NCI-H345 treated with DMSO at 0.1 percent for 48 hours (cell line): ENCODE data around the gene ATP6V0D1.

Source experiments
- DNase-seq: peaks from one replicate; lab custom pipeline; 2025; ENCODE audit not compliant: unreplicated experiment; lab: John Stamatoyannopoulos, UW

The ATP6V0D1 gene

DNA sequence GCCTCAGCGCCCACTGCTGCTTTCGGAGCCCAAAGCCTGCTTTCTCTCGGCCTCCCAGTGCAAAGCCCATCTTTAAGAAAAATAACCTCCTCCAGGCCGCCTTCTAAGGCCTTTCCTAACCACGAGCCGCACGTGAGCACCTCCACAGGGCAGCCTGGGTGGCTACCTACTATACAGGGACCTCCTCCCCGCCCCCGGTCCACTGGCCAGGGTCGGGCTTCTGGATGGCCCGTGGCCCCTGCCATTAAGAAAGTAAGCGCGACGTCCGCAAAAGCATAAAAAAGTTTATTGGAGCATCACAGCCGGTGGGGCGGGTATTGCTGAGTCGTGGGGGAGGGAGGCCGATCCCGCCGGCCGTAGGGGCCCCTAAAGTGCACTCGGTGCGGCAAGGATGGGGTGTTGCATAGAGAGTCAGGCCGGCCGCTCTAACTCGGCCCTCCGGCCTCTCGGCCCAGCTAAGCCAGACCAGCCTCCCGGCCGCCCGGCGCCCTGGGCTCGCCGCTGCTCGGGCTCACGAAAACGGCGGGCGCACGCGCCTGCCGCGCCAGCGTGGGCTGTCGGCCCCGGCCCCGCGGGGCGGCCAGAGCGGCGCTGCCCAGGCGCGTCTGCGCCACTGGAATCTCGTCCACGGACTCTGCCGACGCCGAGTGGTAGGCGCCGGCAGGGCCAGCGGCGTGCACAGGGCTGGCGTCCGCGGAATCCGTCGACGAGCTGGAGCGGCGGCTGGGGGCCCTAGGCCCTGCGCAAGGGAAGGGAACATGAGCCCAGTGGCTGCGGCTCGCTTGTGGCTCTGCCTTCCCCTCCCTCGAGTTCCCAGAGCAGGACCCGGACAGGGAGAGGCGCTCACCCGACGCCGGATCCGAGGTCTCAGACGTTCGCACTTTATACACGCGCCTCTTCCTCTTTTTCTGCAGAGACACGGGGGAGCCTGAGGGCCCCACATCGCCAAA, 86.5 kb downstream of the ATP6V0D1 start:
- DNase-seq, result no peak

DNA sequence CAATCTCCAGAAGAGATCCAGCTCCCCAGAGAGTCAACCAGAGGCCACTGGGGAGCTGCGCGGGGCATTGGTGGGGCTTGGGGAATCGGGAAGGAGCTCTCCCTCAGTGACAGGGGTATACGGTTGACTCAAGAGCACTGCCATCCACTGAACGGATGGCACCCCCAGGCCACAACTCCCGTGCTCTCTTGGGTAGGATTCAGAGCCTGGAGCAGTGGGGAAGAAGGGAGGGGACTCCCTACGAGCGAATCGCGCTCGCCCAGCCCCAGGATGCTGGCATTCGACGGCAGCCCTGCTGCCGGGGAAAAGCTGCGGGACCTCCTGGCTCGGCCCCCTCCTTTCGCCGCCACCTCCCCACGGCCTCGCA, 87.2 kb downstream of the ATP6V0D1 start:
- DNase-seq, result no peak

DNA sequence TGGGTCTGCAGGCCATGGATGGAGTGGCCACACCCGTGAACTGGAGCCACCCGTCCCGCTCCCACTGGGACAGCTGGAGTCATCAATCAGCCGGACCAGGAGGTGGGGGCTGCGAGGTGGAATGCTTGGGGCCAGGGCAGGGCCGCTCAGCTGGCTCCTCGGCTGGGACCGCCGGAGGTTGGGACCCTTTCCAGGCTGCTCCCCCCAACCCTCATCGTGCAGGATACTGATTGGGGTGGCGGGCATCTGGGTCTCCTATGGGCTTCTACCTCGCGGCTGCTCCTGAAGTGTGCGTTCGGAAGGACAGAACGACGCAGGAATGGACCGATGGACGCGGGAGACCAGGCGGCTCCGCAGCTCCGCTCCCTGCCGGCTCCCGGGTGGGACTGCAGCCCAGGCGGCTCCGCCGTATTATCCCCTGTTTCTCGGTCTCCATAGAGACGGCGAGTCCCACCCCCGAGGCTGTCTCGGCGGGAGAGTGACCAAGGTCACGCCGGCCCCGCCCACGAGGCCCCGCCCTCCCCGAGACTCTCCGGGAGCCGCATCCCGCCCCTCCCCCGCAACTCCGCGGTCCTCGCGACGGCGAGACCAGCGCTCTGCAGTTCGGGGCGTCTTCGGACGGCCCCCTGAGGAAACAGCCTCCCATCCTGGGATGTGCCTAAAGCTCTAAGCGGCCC, 87.7 kb downstream of the ATP6V0D1 start, which contains the start of gene TPPP3:
TPPP3 (minus strand) TSS at position 388 of the 677 bp plus-strand sequence. CDS start 2,387 bp downstream, outside the sequence.
- DNase-seq, result no peak

- no peak for DNase-seq
These were observed 88.5 kb downstream of the ATP6V0D1 start for GRCh38 chr16:67392301-67393059.

DNA sequence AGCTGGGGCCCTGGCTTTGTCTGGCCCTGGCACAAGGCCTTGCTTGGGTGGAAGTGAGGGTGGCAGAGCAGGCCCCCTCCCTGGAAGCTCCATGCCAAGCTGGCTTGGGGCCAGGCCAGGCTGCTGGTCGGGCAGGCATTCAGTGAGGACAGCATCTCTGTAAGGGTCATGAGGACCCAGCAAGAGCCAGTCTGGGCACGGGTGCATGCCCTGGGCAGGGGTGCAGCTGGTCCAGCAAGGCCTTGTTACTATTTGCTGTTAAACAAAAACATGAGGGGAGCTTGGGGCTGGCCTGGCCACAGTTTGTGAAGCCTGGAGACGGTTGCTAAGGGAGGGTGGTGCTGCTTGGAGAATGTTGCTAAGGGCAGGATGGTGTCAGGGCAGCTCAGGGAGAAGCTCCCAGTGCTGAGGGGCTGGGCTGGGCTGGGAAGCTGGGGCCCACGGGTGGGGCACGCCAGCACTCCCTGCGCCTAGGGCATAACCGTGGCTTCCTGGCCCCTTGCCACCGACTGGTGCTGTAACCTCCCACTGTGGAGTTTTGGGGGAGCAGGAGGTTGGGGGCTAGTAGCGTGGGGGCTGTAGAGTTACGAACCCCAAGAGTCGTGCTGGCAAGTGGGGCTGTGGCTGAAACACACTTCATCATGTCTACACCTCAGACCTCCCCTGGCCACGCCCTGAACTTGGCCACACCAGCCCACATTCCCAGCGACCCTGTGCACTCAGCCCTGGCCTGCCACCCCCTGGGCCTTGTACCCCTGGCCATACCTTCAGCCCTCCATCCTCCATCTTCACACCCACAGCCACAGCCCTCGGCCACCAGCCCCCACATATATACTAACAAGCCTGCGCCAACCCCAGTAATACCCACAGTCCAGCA, 89.3 kb downstream of the ATP6V0D1 start:
- DNase-seq, result no peak

GRCh38 chr16:67390816-67391423, 90.0 kb downstream of the ATP6V0D1 start:
- DNase-seq, result no peak

DNA sequence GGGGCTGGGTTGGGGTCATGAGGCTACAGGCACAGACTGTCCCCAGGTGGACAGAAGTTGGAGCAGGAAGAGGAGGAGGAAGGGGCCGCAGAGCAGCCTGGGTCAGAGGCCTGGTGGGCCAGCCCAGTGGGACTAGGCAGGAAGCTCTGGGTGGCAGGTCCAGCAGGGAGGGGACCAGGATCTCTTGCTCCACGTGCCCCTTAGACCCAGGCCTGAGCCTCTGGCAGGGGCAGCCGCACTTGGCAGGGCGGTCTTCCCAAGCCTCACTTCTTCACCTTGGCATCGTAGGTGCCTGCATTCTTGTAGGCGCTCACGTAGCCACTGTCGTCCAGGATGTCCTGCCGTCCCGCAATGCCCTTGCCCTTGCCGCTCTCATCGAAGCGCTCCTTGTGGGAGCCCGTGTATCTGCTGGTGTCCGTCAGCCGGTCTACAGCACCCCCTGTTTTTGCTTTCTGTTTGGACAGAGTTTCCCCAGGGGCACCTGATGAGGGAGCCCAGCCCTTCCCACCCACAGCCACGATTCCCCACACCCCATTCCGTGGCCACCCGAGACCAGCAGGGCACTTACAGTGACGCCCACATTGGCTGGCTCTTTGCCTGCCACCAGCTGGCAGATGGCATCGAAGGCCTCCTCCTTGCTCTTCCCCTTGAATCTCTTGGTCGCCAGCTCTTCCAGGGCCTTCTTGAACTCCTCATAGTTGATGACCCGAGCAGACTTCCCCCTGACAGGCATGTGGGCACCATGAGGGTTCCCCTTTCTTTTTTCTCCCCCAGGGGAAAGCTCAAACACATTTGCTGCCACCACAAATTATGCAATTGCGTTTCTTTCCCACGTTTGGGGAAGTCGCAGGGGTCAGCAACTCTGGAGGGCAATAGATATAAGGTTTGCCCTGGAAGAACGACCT, 90.8 kb downstream of the ATP6V0D1 start:
- DNase-seq, result no peak

DNA sequence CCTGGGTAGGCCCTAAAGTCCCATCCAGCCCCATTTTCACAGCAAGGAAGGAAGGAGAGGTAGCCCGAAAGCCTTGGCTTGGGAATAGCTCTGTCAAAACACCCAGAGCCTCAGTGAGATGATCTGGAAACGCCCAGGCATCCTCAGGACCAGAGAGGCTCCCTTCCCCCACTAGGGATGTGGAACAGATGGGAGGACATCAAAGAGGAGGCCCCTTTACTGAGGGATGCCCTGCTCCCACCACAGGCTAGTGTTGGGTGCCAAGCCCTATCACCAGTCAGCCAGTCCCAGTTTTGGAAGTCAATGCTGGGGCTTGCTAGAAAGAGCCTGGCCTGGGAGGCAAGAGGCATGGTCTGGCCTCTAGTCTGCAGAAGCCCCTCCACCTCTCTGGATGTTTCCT, 92.4 kb downstream of the ATP6V0D1 start:
- DNase-seq, result no peak

- DNase-seq, result no peak
These were observed 92.8 kb downstream of the ATP6V0D1 start for GRCh38 chr16:67388191-67388590.
